CD4-positive, alpha-beta T cell (primary cell): ENCODE measurements around the gene PGM2L1. TPM values are rescaled to one million over a fixed set of nuclear protein-coding genes. Genes with fewer than 3 reads are reported as not detected.
A peak's percentile ranks its signal among the peaks of the same experiment; 100 is the strongest.

Experiments used
- ATAC-seq: fragments of 200-7000 bp; cut with Tn5 transposase; one replicate; pipeline ENCODE4 v1.10.0; 2022; ENCODE audit warnings: mild to moderate bottlenecking; ENCODE audit not compliant: poor library complexity
- CTCF ChIA-PET: fragments of 350-600 bp; sonication (Branson Sonifier 250); formaldehyde crosslinking; loops from one replicate; lab custom pipeline; 2021; ENCODE audit warnings: antibody characterized with exemption, inconsistent platforms; lab: Charles Lee
- POLR2A ChIA-PET: fragments of 350-600 bp; sonication (Branson Sonifier 250); formaldehyde crosslinking; loops from one replicate; lab custom pipeline; 2021; ENCODE audit warnings: antibody characterized with exemption, inconsistent platforms; lab: Charles Lee
- DNase-seq, 14 experiments: peaks; one replicate each; pipeline ENCODE4 v3.0.0-alpha.2; 2013 to 2020; ENCODE audit warnings: mixed read lengths in 2 of 14
- H3K27ac ChIP-seq, 2 donors: one replicate each; pipeline versions ENCODE4 v1.5.1 to v1.7.0; 2013; ENCODE audit warnings: low read length in 2 of 2, low read depth in 1 of 2, mild to moderate bottlenecking in 1 of 2
- H3K27me3 ChIP-seq, 2 experiments: 1 replicate in 1 of 2; 2 replicates in 1 of 2; pipeline versions ENCODE4 v1.6.1 to v1.7.0; 2013; ENCODE audit warnings: low read length in 2 of 2, control low read depth in 1 of 2, mild to moderate bottlenecking in 1 of 2, moderate library complexity in 1 of 2; ENCODE audit not compliant: insufficient read depth in 2 of 2, control insufficient read depth in 1 of 2
- H3K36me3 ChIP-seq: one replicate; pipeline ENCODE4 v1.6.1; 2013; ENCODE audit warnings: low read length, control low read depth; ENCODE audit not compliant: insufficient read depth
- H3K4me1 ChIP-seq: one replicate; pipeline ENCODE4 v1.6.1; 2013; ENCODE audit warnings: low read length, control low read depth; ENCODE audit not compliant: insufficient read depth
- H3K4me3 ChIP-seq: one replicate; pipeline ENCODE4 v1.5.1; 2013; ENCODE audit warnings: mild to moderate bottlenecking, low read length, moderate library complexity
- H3K9me3 ChIP-seq, 2 experiments: 1 replicate in 1 of 2; 2 replicates in 1 of 2; pipeline versions ENCODE4 v1.6.1 to v1.7.0; 2013; ENCODE audit warnings: low read length in 2 of 2, mild to moderate bottlenecking in 2 of 2, control low read depth in 1 of 2, moderate library complexity in 1 of 2; ENCODE audit not compliant: control insufficient read depth in 1 of 2, insufficient read depth in 1 of 2
- H3K27ac Mint-ChIP-seq: one replicate; pipeline ENCODE4 v1.8.0; 2020; ENCODE audit warnings: mixed read lengths
- H3K27me3 Mint-ChIP-seq: one replicate; pipeline ENCODE4 v1.8.0; 2021; ENCODE audit warnings: mixed read lengths
- H3K36me3 Mint-ChIP-seq: one replicate; pipeline ENCODE4 v1.8.0; 2021; ENCODE audit warnings: low read depth, mixed read lengths
- H3K4me1 Mint-ChIP-seq: one replicate; pipeline ENCODE4 v1.8.0; 2021; ENCODE audit warnings: low read depth, mixed read lengths
- H3K4me3 Mint-ChIP-seq: one replicate; pipeline ENCODE4 v1.8.0; 2020; ENCODE audit warnings: mild to moderate bottlenecking, mixed read lengths
- H3K9me3 Mint-ChIP-seq: one replicate; pipeline ENCODE4 v1.8.0; 2020; ENCODE audit warnings: mixed read lengths
- intact Hi-C, 2 experiments: fragments of 100-400 bp; cut with DNase I in 1 of 2; cut with micrococcal nuclease in 1 of 2; formaldehyde crosslinking; loops; one replicate each; pipeline versions ENCODE4 v1.15.1 to v1.9.0; 2023 to 2025; cut with DNase I, micrococcal nuclease
- total RNA-seq, 174 experiments: library from RNA in 2 of 174; stranded (reverse) in 2 of 174; gene quantifications; one replicate each; pipeline ENCODE4 v1.2.3 and lab custom pipeline; 2021 to 2026
- TF ChIP-seq, protein P1 (sequence below): fragments of 200-600 bp; IDR thresholded peaks from one replicate; pipeline ENCODE4 v1.8.0; 2022; ENCODE audit warnings: antibody characterized with exemption, mild to moderate bottlenecking

The PGM2L1 gene
- total RNA-seq, 2 experiments from 2014 or later: 10.2 to 11.8 TPM

GRCh38 chr11:74284466-74284865 is 113.8 kb downstream of the PGM2L1 start:
- H3K36me3 ChIP-seq: no peaks in the 10 kb centered on the region
- Mint-ChIP-seq H3K27ac (no peak overlapping the region), H3K27me3 (no peaks in the 10 kb centered on the region), H3K36me3 (no peaks in the 10 kb centered on the region), H3K9me3 (no peaks in the 10 kb centered on the region), H3K4me1 (peaks cover 5% of the 10 kb centered on the region), H3K4me3 (no peak overlapping the region)
- H3K27me3 ChIP-seq: no peaks in the 10 kb centered on the region
- H3K4me3 ChIP-seq: no peak overlapping the region
- ATAC-seq: no peak
- H3K4me1 ChIP-seq: no peaks in the 10 kb centered on the region
- ChIA-PET CTCF (no interaction called here), POLR2A (no interaction called here)
- DNase-seq: no peak
- H3K27ac ChIP-seq: no peak overlapping the region
- TF ChIP-seq, protein P1, sequence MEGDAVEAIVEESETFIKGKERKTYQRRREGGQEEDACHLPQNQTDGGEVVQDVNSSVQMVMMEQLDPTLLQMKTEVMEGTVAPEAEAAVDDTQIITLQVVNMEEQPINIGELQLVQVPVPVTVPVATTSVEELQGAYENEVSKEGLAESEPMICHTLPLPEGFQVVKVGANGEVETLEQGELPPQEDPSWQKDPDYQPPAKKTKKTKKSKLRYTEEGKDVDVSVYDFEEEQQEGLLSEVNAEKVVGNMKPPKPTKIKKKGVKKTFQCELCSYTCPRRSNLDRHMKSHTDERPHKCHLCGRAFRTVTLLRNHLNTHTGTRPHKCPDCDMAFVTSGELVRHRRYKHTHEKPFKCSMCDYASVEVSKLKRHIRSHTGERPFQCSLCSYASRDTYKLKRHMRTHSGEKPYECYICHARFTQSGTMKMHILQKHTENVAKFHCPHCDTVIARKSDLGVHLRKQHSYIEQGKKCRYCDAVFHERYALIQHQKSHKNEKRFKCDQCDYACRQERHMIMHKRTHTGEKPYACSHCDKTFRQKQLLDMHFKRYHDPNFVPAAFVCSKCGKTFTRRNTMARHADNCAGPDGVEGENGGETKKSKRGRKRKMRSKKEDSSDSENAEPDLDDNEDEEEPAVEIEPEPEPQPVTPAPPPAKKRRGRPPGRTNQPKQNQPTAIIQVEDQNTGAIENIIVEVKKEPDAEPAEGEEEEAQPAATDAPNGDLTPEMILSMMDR: no peak
- intact Hi-C loops: no loop called here
- no peaks in the 10 kb centered on the region for H3K9me3 ChIP-seq

GRCh38 chr11:74283580-74284180 is 114.6 kb downstream of the PGM2L1 start:
- Mint-ChIP-seq H3K27ac (no peak overlapping the region), H3K36me3 (no peaks in the 10 kb centered on the region), H3K4me3 (no peak overlapping the region), H3K27me3 (no peaks in the 10 kb centered on the region), H3K9me3 (no peaks in the 10 kb centered on the region), H3K4me1 (peaks cover 5% of the 10 kb centered on the region)
- H3K9me3 ChIP-seq: no peaks in the 10 kb centered on the region
- POLR2A ChIA-PET: interaction anchor here (1.1 kb wide), 1 partner anchor 43 kb away, joined by 3 read pairs; no protein-coding TSS in a partner anchor
- H3K27me3 ChIP-seq: no peaks in the 10 kb centered on the region
- DNase-seq (no peak), ATAC-seq (no peak)
- CTCF ChIA-PET: no interaction called here
- TF ChIP-seq, protein P1: no peak
- intact Hi-C loops: no loop called here
- H3K4me3 ChIP-seq: no peak overlapping the region
- H3K27ac ChIP-seq: no peak overlapping the region
- H3K4me1 ChIP-seq: no peaks in the 10 kb centered on the region
- no peaks in the 10 kb centered on the region for H3K36me3 ChIP-seq

- intact Hi-C loops: no loop called here
- Histone ChIP-seq H3K36me3 (no peaks in the 10 kb centered on the region), H3K4me3 (no peak overlapping the region), H3K9me3 (no peaks in the 10 kb centered on the region), H3K27me3 (no peaks in the 10 kb centered on the region), H3K4me1 (no peaks in the 10 kb centered on the region), H3K27ac (no peak overlapping the region)
- ATAC-seq (no peak), DNase-seq (peak in 1 of 14 experiments; percentile 15)
- H3K9me3 Mint-ChIP-seq: no peaks in the 10 kb centered on the region
- no peak overlapping the region for H3K4me3 Mint-ChIP-seq
- TF ChIP-seq, protein P1: no peak
- no peaks in the 10 kb centered on the region for H3K27me3 Mint-ChIP-seq
- no peaks in the 10 kb centered on the region for H3K36me3 Mint-ChIP-seq
- no peak overlapping the region for H3K27ac Mint-ChIP-seq
- H3K4me1 Mint-ChIP-seq: peaks cover under 1% of the 10 kb centered on the region
- CTCF ChIA-PET: no interaction called here
- POLR2A ChIA-PET: interaction anchor here (1.1 kb wide), 1 partner anchor 44 kb away, joined by 3 read pairs; no protein-coding TSS in a partner anchor
Measured at GRCh38 chr11:74282914-74283371, 115.3 kb downstream of the PGM2L1 start.
